HL-60 (cell line): ENCODE results near the gene TAPBP.

Experiments used
- DNase-seq, 2 experiments: peaks; one replicate each; pipeline ENCODE4 v3.0.0-alpha.2; 2010 to 2020; ENCODE audit warnings: low read depth in 1 of 2, low spot score in 1 of 2
- H3K27ac ChIP-seq: fragments of 250-450 bp; sonication (Bioruptor Pico); replicated peaks from 2 replicates; pipeline ENCODE4 v1.5.1; 2020; ENCODE audit warnings: mild to moderate bottlenecking, moderate library complexity
- H3K27me3 ChIP-seq: fragments of 250-450 bp; sonication (Bioruptor Pico); 2 replicates; pipeline ENCODE4 v1.5.1; 2021; ENCODE audit warnings: mild to moderate bottlenecking, moderate library complexity; ENCODE audit not compliant: insufficient read depth, poor library complexity, severe bottlenecking
- H3K4me3 ChIP-seq: replicated peaks from 2 replicates; pipeline ENCODE4 v1.5.1; 2011; ENCODE audit warnings: mild to moderate bottlenecking, control low read depth, low read length; ENCODE audit not compliant: insufficient read depth
- CTCF ChIP-seq: IDR thresholded peaks from one replicate; pipeline ENCODE4 v1.5.1; 2011; ENCODE audit warnings: low read length, control low read depth, inconsistent platforms; ENCODE audit not compliant: insufficient read depth
- GABPA ChIP-seq: IDR thresholded peaks from 2 replicates; pipeline ENCODE4 v1.6.1; 2012; ENCODE audit warnings: low read depth
- POLR2AphosphoS5 ChIP-seq: IDR thresholded peaks from 2 replicates; pipeline ENCODE4 v1.6.1; 2012; ENCODE audit warnings: low read depth
- REST ChIP-seq: IDR thresholded peaks from 2 replicates; pipeline ENCODE4 v1.6.1; 2012; ENCODE audit warnings: low read depth; ENCODE audit not compliant: insufficient replicate concordance
- SPI1 ChIP-seq: IDR thresholded peaks from 2 replicates; pipeline ENCODE4 v1.6.1; 2012; ENCODE audit warnings: low read depth, mild to moderate bottlenecking, borderline replicate concordance

The TAPBP gene

GRCh38 chr6:33273129-33273923 is 40.6 kb downstream of the TAPBP start:
- H3K27ac ChIP-seq = peak overlapping the region; percentile 97
- peak overlapping the region; percentile 65 for H3K4me3 ChIP-seq
- TF ChIP-seq GABPA = no peak
- TF ChIP-seq POLR2AphosphoS5 = no peak
- TF ChIP-seq SPI1 = no peak
- no peak for TF ChIP-seq REST
- no peak for TF ChIP-seq CTCF
- no peaks in the 10 kb centered on the region for H3K27me3 ChIP-seq
- DNase-seq = no peak

GRCh38 chr6:33272275-33273128 is 41.4 kb downstream of the TAPBP start:
- no peaks in the 10 kb centered on the region for H3K27me3 ChIP-seq
- peak overlapping the region; percentile 65 for H3K4me3 ChIP-seq
- peak overlapping the region; percentile 97 for H3K27ac ChIP-seq
- TF ChIP-seq CTCF (no peak), POLR2AphosphoS5 (no peak), GABPA (no peak), REST (peak; percentile 48), SPI1 (no peak)
- no peak for DNase-seq

GRCh38 chr6:33271468-33272274 is 42.2 kb downstream of the TAPBP start, which contains the start of the genes RPS18 and VPS52:
RPS18 (plus strand) TSS chr6:33272075; CDS start chr6:33272120, 45 bp downstream.
VPS52 (minus strand) TSS chr6:33271876; CDS start chr6:33271675, 201 bp downstream.
- peak; percentile 97 to 98 for DNase-seq
- H3K27ac ChIP-seq = peak within 1 kb of the TSS; percentile 97
- H3K27me3 ChIP-seq = no peaks in the 10 kb centered on the region
- H3K4me3 ChIP-seq = peak within 1 kb of the TSS; percentile 73
- TF ChIP-seq CTCF (no peak), REST (peak; percentile 82), POLR2AphosphoS5 (peak; percentile 100), SPI1 (peak; percentile 77; the same call in 1 of the 2 replicates), GABPA (peak; percentile 97)
